ENCODE data around the gene ZNF561. TPM values are rescaled to one million over a fixed set of nuclear protein-coding genes. Genes with fewer than 3 reads are reported as not detected.
A peak's percentile ranks its signal among the peaks of the same experiment; 100 is the strongest.
"Not testable (repeated sequence)": the region's sequence is repeated elsewhere in the genome, so short reads cannot be mapped to it uniquely, and the experiment has no call there.

The ZNF561 gene
- 23.9 TPM for polyA plus RNA-seq (2013, experiment 1 of 2; ENCODE audit: insufficient read length)
- 25.5 TPM for polyA plus RNA-seq (2013, experiment 2 of 2; ENCODE audit: insufficient read length)

DNA sequence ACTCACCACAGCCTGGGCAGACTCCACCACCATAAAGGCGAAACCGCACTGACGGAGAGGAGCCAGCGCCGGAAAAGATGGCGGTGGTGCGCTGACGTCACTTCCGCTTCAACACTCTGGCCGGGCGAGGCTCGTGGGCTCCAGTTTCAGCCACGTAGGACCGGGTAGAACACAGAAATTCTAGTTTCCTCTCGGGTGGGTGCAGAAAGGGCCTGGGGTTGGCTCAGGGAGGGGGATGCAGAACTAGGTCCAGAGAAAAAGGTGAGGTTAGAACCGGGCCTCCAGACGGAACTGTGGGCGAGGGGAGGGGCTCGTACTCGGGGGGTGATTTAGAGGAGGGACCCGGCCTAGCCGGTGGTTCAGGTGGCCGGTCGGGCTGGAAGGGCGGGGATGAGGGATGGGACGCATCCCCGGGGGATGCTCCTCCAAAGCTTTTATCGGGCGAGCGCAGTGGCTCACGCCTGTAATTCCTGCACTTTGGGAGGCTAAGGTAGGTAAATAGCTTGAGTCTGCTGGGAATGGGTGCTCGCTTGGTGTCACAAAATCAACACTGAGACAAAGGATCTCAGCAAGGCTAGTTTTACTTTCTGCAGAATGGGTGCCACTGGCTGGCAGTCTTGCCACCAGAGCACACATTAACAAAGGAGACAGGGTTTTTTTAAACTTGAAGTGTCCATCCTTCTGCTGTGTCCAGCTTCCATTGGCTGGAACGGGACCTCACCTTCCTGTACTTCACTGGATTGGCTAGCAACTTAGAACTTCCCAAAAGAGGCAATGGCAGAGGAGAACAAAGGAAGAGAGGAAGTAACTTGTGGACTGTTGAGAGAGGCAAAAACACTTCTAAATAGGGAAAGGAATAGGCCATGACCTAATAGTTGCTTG is at the start of gene ZNF561:
Gene ZNF561 (minus strand): TSS at position 77 of the 882 bp plus-strand sequence. CDS start 1,776 bp downstream, outside the sequence.
- peak; percentile 92 for DNase-seq

DNA sequence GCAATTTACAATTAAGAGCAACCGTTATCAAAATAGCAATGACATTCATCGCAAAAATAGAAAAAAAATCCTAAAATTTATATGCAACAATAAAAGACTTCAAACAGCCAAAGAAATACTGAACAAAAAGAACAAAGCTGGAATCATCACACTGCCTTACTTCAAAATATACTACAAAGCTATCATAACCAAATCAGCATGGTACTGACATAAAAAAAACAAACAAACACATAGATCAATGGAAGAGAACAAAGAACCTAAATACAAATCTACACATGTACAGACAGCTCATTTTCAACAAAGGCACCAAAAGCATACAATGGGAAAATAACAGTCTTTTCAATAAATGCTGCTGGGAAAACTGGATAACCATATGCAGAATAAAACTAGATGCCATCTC is 47.5 kb upstream of the ZNF561 start:
- DNase-seq = no peak

DNA sequence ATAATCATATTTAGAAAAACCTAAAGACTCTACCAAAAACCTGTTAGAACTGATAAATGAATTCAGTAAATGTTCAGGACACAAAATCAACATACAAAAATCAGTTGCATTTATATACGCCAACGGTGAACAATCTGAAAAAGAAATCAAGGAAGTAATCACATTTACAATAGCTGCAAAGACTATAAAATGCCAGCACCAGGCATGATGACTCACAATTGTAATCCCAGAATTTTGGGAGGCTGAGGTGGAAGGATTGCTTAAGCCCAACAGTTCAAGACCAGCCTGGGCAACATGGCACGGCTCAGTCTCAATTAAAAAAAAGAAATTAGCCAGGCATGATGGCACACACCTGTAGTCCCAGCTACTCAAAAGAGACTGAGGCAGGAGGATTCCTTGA is 46.9 kb upstream of the ZNF561 start:
- no peak for DNase-seq

DNA sequence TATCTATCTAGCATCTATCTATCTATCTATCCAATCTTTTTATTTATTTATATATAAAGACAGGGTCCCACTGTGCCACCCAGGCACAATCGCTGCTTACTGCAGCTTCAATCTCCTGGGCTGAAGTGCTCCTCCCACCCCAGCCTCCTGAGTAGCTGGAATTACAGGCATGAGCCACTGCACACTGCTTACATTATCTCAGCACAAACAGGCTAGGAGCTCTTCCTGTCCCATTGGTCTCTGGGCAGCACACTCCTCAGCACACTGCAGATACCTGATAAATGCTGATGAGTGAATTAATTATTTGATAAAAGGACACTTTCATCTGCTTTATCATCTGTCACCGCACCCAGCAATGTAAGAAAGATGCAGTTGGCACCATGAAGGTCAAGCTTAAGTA is 37.7 kb upstream of the ZNF561 start:
- DNase-seq = no peak

DNA sequence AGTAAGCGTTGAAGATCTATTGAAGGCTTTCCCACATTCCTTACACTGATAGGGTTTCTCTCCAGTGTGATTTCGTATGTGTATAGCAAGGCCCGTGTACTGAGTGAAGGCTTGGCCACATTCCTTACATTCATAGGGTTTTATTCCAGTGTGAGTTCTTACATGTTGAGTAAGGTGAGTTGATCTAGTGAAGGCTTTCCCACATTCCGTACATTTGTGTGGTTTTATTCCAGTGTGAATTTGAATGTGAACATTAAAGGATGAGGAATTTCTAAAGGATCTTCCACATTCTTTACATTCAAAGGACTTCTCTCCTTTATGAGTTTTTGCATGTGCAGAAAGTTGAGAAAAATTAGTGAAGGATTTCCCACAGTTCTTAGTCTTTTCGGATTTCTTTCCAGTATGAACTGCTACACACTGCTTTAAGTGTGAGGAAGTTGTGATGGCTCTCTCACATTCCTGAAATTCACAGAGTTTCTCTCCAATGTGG is 32.1 kb upstream of the ZNF561 start:
- peak; percentile 1 for DNase-seq

DNA sequence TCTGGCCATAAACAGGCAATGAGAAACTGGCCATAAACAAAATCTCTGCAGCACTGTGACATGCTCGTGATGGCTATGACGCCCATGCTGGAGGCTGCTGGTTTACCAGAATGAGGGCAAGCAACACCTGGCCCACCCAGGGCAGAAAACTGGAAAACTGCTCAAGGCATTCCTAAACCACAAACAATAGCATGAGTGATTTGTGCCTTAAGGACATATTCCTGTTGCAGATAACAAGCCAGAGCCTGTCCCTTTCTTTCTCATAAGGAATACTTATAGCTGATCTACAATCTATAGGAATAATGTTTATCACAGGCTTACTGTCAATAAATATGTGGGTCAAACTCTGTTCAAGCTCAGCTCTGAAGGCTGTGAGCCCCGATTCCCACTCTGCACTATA is 30.4 kb upstream of the ZNF561 start:
- not testable (repeated sequence) for DNase-seq

DNA sequence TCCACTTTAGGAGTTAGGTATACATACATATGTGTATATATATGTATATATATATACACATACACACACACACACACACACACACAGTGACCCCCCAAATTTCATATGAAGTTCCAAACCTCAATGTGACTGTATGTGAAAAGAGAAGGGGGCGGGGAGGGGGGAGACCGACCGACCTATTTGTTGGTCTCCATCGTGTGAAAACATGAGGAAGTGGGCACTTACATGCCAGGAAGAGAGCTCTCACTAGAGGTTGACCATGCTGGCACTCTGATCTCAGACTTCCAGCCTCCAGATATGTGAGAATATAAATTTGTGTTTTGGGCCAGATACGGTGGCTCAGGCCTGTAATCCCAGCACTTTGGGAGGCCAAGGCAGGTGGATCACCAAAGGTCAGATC is 29.3 kb upstream of the ZNF561 start:
- DNase-seq = no peak

DNA sequence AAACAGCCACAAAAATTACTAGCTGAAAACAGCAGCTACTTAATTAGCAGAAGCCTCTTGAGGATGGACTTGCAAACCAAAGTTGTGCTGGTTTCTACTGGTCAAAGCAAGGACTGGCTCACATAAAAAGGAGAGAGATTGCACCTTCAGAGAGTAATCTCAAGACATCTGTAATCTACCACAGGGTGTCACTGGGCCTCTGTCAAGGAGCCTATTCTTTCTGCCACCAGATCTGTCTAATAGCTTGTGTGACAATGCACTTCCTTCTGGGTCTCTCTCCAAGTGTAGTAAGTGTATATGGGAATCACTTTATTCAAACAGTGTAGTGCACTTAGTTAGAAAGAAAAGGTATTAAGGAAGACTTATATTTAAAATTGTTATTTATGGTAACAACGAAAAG is 24.4 kb upstream of the ZNF561 start:
- DNase-seq = no peak

DNA sequence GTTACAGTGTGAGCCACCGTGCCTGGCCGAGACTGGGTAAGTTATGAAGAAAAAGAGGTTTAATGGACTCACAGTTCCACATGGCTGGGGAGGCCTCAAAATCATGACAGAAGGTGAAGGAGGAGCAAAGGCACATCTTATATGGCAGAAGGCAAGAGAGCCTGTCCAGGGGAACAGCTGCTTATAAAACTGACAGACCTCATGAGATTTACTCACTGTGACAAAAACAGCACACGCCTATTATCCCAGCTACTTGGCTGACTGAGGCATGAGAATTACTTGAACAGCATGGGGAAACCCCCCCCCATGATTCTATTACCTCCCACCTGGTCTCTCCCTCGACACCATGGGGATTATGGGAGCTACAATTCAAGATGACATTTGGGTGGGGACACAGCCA is 23.4 kb upstream of the ZNF561 start:
- no peak for DNase-seq

DNA sequence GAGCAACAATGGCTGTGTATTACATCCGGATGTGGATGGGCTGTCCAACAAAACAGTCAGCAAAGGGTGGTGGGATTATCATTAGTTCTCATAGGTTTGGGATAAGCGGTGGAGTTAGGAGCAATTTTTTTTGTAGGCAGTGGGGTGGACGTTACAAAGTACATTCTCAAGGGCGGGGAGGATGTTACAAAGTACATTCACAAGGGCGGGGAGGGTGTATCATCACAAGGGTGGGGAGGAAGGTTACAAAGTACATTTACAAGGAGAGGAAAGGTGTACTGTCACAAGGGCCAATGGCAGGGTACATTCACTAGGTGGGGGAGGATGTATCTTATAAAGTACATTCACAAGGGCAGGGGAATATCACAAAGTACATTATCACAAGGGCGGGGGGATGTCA is 20.8 kb upstream of the ZNF561 start:
- no peak for DNase-seq

DNA sequence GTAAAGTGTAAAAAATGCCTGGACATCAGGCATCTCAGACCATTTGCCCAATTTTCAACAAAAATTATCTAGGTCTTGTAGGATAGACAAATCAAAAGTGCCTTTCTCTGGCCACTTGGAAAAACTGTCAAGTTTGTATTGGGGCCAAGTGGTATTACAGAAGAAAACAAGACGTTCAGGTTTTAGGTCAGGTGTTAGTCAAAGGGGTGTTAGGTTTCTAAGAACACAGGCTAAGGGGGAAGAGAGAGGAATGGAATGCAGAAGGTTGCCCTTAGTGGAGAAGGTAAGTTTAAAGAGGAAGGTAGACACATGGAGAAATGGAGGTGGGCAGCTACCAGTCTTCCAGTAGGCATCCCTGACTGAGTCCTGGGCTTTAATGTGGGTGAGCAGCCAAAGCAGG is 19.9 kb upstream of the ZNF561 start:
- DNase-seq = no peak

DNA sequence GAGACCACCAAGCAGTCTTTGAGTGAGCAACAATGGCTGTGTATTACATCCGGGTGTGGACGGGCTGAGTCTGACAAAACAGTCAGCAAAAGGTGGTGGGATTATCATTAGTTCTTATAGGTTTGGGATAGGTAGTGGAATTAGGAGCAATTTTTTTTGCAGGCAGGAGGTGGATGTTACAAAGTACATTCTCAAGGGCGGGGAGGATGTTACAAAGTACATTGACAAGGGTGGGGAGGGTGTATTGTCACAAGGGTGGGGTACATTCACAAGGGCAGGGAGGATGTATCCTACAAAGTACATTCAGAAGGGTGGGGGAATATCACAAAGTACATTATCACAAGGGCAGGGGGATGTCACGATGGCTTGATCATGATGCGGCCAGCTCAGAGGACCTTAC is 15.0 kb upstream of the ZNF561 start:
- DNase-seq = no peak

DNA sequence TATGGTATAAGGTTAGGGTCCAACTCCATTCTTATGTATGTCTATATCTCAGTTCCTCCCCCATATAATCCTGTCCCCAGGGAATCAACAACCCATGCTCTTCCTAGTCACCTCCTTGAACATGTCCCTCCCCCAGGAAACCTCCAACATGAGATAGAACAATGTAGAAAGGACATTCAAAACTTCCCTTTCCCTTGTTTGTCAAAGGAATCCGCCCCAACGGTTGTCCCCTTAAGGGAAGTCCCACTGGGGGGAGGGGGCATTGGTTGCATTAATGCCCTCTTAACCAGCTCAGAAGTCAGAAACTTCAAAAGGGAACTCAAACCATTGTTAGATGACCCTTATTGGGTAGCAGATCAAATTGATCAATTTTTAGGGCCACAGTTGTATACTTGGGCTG is 6.8 kb upstream of the ZNF561 start:
- DNase-seq = no peak

DNA sequence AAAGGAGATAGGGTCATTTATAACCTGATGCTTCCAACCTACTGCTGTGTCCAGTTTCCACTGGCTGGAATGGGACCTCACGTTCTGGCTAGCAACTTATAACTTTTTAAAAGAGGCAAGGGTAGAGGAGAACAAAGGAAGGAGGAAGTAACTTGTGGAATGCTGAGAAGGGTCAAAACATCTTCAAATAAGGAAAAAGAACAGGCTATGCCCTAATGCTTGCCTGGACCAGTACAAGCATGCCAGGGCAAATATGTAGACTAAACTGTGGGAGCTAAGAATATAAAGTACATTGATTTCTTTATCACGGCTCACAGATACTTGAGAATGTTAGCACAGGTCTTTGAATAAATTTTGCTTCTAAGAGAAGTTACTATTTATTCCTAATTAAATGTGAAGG is 1.5 kb upstream of the ZNF561 start:
- DNase-seq = peak; percentile 42

DNA sequence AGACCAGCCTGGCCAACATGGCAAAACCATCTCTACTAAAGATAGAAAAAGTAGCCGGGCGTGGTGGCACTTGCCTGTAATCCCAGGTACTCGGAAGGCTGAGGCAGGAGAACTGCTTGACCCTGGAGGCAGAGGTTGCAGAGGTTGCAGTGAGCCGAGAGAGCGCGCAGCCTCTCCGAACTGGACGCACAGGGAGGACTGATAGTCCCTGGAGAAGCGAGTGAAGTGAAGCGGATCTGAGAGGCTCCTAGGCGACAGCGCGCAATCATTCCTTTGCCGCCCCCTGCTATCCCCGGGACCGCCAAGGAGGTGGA is 233 bp downstream of the ZNF561 start:
- no peak for DNase-seq

DNA sequence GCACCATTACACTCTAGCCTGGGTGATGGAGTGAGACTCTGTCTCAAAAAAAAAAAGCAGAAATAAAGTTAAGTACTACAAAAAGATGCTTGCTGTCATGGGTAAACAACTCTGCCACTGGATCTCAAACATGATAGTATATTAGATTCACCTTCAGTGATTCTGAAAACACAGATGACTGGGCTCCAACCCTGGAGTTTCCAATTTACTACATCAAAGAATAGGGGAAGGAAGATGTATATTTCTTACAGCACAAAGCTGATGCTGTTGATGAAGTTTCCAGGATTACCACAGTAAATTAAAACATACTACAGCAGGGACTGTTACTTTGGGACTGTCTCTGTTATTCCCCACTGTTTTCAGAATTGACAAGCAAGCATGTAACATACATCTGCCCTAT is 5.2 kb downstream of the ZNF561 start:
- DNase-seq = no peak

DNA sequence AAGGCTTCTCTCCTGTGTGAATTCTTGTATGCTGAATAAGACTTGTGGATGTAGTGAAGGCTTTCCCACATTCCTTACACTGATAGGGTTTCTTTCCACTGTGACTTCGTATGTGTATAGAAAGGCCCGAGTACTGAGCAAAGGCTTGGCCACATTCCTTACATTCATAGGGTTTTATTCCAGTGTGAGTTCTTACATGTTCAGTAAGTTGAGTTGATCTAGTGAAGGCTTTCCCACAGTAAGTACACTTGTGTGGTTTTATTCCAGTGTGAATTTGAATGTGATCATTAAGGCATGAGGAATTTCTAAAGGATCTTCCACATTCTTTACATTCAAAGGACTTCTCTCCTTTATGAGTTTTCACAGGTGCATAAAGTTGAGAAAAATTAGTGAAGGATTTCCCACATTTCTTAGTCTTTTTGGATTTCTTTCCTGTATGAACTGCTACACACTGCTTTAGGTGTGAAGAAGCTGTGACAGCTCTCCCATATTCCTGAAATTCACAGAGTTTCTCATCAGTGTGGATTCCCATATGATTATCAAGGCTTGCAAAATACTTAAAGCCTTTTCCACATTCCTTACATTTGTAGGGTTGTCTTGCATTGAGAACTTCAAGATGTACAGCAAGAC is 10.4 kb downstream of the ZNF561 start:
- no peak for DNase-seq

DNA sequence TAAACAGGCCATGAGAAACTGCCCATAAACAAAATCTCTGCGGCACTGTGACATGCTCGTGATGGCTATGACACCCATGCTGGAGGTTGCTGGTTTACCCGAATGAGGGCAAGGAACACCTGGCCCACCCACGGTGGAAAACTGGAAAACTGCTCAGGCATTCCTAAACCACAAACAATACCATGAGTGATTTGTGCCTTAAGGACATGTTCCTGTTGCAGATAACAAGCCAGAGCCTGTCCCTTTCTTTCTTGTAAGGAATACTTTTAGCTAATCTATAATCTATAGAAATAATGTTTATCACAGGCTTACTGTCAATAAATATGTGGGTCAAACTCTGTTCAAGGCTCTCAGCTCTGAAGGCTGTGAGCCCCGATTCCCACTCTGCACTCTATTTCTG is 12.1 kb downstream of the ZNF561 start:
- no peak for DNase-seq

DNA sequence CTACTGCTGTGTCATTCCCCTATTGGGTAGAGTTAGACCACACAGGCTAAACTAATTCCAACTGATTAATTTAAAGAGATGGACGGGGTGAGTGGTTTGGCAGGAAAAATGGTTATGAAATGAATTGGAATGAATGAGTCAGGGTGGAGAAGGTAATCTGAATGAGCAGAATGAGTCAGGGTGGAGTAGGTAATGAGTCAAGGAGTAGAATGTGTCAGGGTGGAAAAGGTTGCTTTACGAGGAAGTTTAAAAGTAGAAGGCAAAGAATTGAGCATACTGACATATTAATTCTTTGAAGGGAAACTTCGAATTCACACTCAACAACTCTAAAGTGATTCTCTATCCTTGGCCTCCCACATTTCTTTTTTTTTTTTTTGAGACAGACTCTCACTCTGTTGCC is 24.0 kb downstream of the ZNF561 start:
- DNase-seq = peak; percentile 31

DNA sequence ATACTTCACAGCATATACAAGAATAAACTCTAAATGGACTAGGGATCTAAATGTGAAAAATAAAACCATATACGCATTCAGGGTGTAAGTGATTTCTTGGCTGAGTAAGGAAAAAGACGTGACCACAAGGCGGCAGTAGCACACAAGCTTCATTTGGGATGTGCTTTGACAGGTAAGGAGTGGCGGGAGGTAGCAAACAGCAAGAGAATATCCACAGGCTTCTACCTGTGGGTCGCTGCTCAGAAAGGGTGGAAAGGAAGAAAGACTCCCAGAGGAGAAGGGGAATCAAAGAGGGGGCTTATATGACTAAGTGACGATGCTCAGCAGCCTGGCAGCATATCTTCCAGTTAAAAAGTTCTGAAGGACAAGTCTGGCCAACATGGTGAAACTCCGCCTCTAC is 34.3 kb downstream of the ZNF561 start:
- peak; percentile 46 for DNase-seq

DNA sequence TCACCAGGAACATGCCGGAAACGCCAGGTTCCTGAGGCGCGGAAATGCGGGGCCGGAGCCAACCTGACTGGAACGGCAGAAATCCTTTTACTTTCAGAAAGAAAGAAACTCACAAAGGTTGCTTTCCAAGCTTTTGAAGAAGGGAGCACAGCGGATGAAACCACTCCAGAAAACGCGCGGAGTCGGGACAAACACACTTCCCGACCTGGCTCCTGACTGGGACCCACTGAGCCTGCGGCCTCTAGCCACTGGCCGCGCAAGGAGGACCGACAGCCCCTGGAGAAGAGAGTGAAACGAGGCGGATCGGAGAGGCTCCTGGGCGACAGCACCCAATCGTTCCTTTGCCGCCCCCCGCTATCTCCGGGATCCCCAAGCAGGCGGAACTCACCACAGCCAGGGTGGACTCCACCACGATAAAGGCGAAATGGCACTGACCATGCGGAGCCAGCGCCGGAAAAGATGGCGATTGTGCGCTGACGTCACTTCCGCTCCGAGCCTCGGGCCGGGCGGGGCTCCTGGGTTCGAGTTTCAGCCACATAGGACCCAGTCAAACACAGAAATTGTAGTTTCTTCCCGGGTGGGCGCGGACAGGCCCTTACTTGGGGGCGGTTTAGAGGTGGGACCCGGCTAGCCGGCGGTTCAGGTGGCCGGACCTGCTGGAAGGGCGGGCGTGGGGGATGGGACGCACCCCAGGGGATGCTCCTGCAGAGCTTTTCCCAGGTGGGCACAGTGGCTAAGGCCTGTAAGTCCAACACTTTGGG is 36.8 kb downstream of the ZNF561 start, which contains the start of gene ZNF121:
Gene ZNF121 (minus strand): TSS at position 432 of the 761 bp plus-strand sequence. CDS start 16,407 bp downstream, outside the sequence.
- peak; percentile 85 for DNase-seq

DNA sequence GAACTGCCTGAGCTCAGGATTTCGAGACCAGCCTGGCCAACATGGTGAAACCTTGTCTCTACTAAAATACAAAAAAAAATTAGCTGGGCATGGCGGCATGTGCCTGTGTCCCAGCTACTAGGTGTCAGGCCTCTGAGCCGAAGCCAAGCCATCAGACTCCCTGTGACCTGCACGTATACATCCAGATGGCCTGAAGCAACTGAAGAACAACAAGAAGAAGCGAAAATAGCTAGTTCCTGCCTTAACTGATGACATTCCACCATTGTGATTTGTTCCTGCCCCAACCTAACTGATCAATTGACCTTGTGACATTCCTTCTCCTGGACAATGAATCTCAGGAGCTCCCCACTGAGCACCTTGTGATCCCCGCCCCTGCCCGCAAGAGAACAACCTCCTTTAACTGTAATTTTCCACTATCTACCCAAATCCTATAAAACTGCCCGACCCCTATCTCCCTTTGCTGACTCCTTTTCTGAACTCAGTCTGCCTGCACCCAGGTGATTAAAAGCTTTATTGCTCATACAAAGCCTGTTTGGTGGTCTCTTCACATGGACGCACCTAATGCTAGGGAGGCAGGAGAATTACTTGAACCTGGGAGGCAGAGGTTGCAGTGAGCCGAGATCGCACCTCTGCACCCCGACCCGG is 38.8 kb downstream of the ZNF561 start:
- not testable (repeated sequence) for DNase-seq

DNA sequence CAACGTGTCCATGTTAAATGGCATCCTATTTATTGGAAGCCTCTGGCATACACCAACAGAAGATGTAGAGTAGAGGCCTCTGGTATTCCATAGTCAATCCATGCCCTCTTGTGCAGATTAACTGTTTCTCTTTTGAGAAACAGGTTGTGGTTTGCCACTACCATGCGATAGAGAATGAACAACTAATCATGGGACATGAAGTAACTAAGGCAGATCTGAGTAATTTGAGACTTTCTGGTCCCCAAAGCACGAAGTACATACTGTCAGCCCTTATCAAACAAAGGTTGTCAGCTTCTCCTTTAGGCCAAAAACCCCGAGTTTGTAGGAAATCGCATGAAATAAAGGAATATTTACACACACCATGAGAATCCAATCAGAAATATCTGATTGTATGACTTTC is 40.3 kb downstream of the ZNF561 start:
- DNase-seq = no peak

Data from fibroblast of skin of scalp (primary cell).